T-helper 1 cell treated with Interleukin-12 subunit alpha and Interleukin-12 subunit beta and Interleukin-4 antibody, amounts not matched to agents 30 ng/mL and 1 ng/mL, for 36 hours (primary cell): ENCODE results near the gene LRCH4. TPM values are rescaled to one million over a fixed set of nuclear protein-coding genes. Genes with fewer than 3 reads are reported as not detected.

Experiments used
- total RNA-seq: library from RNA; stranded (reverse); gene quantifications from 2 replicates; pipeline ENCODE4 v1.2.3, GENCODE V29; 2022

LRCH4 gene
- total RNA-seq, 1 donor from 2014 or later: 180 TPM

Other genes with a start within 250 kb of the LRCH4 start
- 82.4 and 84.7 TPM in 2 replicates for gene PILRB, start 228.0 kb downstream of the LRCH4 start, total RNA-seq
- 11.7 and 11.8 TPM in 2 replicates for gene PILRA, start 212.6 kb downstream of the LRCH4 start, total RNA-seq
- gene ZCWPW1, start 157.4 kb downstream of the LRCH4 start, total RNA-seq: 1.8 and 2.4 TPM in 2 replicates
- 42.3 and 43.4 TPM in 2 replicates for gene MEPCE, start 156.3 kb downstream of the LRCH4 start, total RNA-seq
- gene PPP1R35, start 149.6 kb downstream of the LRCH4 start, total RNA-seq: 60.9 and 61.5 TPM in 2 replicates
- 2.5 and 2.9 TPM in 2 replicates for gene SPACDR, start 121.9 kb downstream of the LRCH4 start, total RNA-seq
- gene TSC22D4, start 106.9 kb downstream of the LRCH4 start, total RNA-seq: 118 and 125 TPM in 2 replicates
- gene NYAP1, start 102.2 kb downstream of the LRCH4 start, total RNA-seq: 0.12 TPM in 1 of 2 replicates, not detected in the other
- gene AGFG2, start 46.9 kb downstream of the LRCH4 start, total RNA-seq: 58.0 and 62.3 TPM in 2 replicates
- gene SAP25, start 12.2 kb downstream of the LRCH4 start, total RNA-seq: 20.9 and 23.8 TPM in 2 replicates
- 0.66 and 0.85 TPM in 2 replicates for gene FBXO24, start 199 bp upstream of the LRCH4 start, total RNA-seq
- 5.4 and 7.3 TPM in 2 replicates for gene PCOLCE, start 16.2 kb upstream of the LRCH4 start, total RNA-seq
- 44.0 and 44.4 TPM in 2 replicates for gene MOSPD3, start 26.4 kb upstream of the LRCH4 start, total RNA-seq
- 9.8 and 10.9 TPM in 2 replicates for gene TFR2, start 55.4 kb upstream of the LRCH4 start, total RNA-seq
- gene ACTL6B, start 70.3 kb upstream of the LRCH4 start, total RNA-seq: not detected in 2 replicates
- 228 and 230 TPM in 2 replicates for gene GNB2, start 87.6 kb upstream of the LRCH4 start, total RNA-seq
- 47.1 and 54.5 TPM in 2 replicates for gene GIGYF1, start 108.1 kb upstream of the LRCH4 start, total RNA-seq
- 42.5 TPM in 2 replicates for gene POP7, start 120.0 kb upstream of the LRCH4 start, total RNA-seq
- gene EPO, start 134.3 kb upstream of the LRCH4 start, total RNA-seq: not detected in 2 replicates
- gene ZAN, start 147.5 kb upstream of the LRCH4 start, total RNA-seq: not detected in 2 replicates
- 1.0 TPM in 2 replicates for gene EPHB4, start 241.4 kb upstream of the LRCH4 start, total RNA-seq